Umbilical cord (tissue), 2 donors: ENCODE measurements around the gene MAP3K21. TPM values are rescaled to one million over a fixed set of nuclear protein-coding genes. Genes with fewer than 3 reads are reported as not detected.

Experiments
- DNase-seq: peaks from one replicate; pipeline ENCODE4 v3.0.0-alpha.2; 2015; ENCODE audit warnings: low spot score
- total RNA-seq: library from RNA; depleted of rRNA; stranded (reverse); fragments of >200 nt; gene quantifications from one replicate; pipeline ENCODE4 v1.2.3, GENCODE V29; 2014; ENCODE audit warnings: low replicate concordance; ENCODE audit not compliant: insufficient read depth

MAP3K21 gene
- total RNA-seq, 1 donor from 2014 or later: 3.6 TPM

GRCh38 chr1:233359431-233359830, 31.9 kb downstream of the MAP3K21 start:
- no peak for DNase-seq

DNA sequence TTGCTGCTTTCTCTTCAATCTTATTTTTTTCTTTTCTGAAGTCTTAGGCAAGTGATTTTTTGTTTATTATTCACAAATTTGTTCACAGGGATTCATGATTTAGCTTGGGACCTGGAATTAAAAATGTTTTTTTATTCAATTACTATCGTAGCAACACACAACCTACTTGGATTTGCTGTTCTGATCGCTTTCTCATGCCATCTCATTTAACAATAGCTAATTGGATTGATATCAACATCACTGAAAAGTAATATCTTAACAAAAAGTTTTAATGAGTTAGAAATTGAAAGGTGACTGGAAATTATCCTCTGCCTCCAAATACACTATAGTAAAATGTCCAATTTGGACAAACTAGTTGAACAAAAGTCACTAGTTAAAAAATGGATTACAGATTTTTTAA, 32.4 kb downstream of the MAP3K21 start:
- no peak for DNase-seq

GRCh38 chr1:233360525-233361102, 33.1 kb downstream of the MAP3K21 start:
- no peak for DNase-seq

DNA sequence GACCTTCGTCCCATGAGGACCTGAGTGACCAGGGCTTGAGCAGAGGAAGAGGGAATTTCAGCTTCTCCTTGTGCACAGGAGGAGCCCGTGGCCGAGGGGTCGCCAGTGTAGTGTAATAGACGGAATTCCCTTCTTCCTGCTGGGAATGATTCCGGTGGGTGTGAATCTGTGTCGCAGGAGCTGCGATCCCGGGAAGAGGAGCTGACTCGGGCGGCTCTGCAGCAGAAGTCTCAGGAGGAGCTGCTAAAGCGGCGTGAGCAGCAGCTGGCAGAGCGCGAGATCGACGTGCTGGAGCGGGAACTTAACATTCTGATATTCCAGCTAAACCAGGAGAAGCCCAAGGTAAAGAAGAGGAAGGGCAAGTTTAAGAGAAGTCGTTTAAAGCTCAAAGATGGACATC, 34.4 kb downstream of the MAP3K21 start:
- no peak for DNase-seq

DNA sequence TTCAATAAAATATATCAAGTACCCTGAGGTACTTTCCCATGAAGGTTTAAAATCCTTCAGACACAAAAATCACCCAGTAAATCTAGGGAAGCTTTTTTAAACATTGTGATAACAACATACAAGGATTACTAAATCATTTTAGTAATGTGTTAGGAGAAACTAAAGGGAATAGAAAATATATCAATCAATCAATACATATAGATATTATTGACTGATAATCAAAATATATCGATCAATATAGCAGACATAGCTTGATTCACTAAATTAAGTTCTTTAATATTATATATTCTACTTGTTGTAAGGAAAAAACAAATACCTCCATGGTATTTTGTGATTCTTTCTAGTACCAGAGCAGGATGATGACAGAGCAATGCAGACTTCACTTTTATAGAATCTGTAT, 35.2 kb downstream of the MAP3K21 start:
- DNase-seq: no peak

DNA sequence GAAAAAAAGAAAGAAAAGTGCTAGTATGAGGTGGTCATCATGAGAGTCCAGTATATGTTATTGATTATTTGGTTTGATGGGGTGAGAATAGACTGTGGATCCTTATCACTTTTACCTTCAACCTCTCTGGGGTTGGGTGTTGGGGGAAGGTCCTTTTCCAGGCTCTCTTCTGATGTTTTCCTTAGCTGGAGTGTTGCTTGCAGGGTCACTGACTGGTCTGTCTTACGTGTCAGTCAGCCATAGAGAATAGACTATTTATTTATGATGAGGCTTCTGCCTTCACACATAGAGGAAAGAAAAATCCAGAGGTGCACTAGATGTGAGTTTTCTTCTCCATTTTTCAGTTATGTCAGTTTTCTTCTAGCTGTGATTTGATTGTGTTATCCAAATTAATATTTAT, 36.5 kb downstream of the MAP3K21 start:
- DNase-seq: no peak

DNA sequence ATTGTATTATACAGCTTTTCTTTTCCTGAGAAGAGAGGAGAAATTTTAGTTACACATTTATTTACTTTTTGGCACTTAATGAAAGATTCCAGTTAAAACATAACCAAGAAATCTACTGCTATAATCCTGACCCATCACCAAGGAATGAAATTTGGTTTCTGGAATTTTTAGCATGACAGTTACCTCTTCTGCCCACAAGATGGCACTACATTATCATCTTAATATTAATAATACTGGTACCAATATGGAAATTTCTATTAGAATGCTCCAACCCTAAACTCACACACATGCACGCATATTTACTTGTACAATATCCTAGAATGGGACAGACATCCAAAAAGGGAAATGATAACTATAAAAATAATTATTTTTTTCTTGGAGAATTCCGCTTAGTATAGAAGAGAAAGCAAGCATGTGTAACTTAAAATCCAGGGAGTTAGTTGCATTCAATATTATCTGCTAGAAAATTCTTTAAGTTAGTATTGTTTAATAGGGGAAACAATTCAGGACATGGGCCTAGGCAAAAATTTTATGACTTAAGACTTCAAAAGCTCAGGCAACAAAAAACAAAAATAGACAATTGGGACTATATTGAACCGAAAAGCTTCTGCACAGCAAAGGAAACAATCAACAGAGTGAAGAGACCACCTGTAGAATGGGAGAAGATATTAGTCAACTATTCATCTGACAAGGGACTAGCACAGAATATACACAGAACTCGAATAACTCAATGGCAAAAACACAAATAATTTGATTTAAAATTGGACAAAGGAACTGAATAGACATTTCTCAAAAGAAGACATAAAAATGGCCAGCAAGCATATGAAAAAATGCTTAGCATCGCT, 37.4 kb downstream of the MAP3K21 start:
- peak; percentile 23 for DNase-seq

GRCh38 chr1:233366575-233366974, 39.1 kb downstream of the MAP3K21 start:
- DNase-seq: peak; percentile 52

DNA sequence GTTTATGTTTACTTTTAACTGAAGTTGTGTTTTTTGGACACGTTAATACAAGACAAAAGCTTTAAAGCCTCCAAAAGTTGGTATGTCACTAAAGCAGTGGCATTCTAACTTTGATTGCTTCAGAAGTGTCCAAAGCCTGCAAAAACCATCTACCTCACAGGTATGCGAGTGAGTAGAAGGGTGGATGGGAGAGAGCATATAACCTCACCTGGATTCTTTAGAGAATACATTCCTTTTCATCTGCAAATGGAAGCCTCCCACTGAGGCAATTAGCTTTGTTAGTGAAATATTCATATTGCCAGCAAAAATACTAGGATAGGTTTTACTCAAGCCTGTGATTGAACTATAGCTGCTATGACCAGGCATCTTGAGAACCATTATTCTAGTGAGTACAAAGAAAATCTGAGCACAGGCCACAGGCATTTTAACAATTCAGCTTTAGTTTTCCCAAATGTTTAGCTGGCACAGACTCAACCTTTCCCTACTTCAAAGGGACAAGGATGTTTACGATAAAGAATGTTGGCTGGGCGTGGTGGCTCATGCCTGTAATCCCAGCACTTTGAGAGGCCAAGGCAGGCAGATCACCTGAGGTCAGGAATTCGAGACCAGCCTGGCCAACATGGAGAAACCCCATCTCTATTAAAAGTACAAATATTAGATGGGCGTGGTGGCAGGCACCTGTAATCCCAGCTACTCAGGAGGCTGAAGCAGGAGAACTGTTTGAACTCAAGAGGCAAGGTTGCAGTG, 39.7 kb downstream of the MAP3K21 start:
- peak; percentile 14 for DNase-seq

GRCh38 chr1:233368106-233368788, 40.7 kb downstream of the MAP3K21 start:
- peak; percentile 64 for DNase-seq

DNA sequence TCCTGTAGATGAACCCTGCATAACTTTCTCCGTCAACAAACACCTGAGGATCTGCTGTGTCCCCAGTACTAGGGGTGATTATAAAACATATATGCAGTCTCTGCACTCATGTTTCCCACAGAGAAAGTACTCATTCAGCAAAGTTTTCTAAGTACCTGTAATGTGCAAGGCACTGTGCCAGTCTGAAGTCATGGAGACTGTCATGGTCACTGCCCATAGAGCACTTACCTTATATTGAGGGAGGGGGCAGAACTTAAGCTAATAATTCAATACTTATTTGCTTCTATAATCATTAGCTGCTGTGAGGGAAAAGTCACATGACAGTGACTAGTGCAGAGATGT, 41.2 kb downstream of the MAP3K21 start:
- no peak for DNase-seq

- no peak for DNase-seq
Measured at GRCh38 chr1:233372218-233373120, 44.9 kb downstream of the MAP3K21 start.

DNA sequence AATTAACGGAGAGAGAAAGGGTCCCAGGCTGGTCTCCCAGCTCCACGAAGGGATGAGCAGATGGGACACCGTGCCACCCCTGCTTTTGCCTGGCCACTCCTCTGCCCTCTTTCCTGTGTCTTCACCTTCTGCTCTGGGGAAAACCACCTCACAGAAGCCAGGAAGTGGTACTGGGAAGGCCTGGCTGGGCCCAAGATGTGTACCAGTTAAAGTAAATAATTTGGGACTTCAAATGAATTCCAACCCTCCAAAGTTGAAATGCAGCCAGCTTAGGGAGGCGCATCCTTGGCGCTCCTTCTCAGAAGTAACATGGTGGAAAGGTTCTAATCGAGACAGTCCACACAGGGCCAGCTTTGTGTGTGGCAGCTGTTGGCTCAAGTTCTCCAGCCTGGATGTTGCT, 45.7 kb downstream of the MAP3K21 start:
- DNase-seq: no peak

- DNase-seq: no peak
Measured at GRCh38 chr1:233375653-233376052, 48.1 kb downstream of the MAP3K21 start.

GRCh38 chr1:233376382-233377110, 49.0 kb downstream of the MAP3K21 start:
- DNase-seq: no peak

GRCh38 chr1:233379869-233380438, 52.4 kb downstream of the MAP3K21 start:
- no peak for DNase-seq

DNA sequence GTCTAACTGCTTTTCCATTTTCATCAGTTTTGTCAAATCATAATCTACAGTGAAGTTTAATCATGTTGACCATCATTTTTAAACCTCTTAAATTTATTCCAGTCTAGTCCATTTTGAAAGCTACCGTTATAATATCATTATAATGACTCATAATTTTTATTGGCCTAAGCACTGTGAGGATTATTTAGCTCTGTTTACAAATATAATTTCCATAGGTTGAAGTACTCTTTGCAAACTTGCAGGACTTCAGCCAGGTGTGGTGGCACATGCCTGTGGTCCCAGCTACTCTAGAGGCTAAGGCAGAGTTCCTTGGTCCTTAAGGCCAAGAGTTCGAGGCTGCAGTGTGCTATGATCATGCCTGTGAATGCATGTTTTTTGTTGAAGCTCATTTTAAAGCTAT, 54.3 kb downstream of the MAP3K21 start:
- no peak for DNase-seq

GRCh38 chr1:233383984-233384383, 56.5 kb downstream of the MAP3K21 start:
- DNase-seq: no peak

DNA sequence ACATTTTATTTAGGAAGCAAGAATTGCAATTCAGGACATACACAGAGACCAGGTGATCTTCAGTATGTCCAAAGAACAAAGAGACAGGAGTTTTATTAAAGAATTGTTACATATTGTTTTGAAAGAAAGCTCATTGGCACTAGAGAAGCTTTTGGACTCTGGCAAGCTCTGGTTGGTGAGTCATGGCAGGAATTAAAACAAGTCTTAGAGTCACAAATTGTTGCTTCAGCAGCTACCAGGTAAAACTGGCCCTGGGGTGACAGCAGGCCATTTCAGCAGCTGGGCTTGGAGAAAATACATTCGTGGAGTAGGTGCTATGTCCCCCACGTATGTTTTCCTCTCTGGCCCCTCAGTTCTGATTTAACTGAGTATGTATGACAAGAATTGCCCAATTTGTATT, 58.8 kb downstream of the MAP3K21 start:
- DNase-seq: no peak

- DNase-seq: no peak
Measured at GRCh38 chr1:233387585-233387984, 60.1 kb downstream of the MAP3K21 start.
